ENCODE measurements around the gene PPM1M. TPM values are rescaled to one million over a fixed set of nuclear protein-coding genes. Genes with fewer than 3 reads are reported as not detected.

Gene PPM1M
- total and polyA plus RNA-seq, 2 experiments from 2014 or later, result 6.2 to 10.7 TPM

- TF ChIP-seq EZH2phosphoT487 (IDR thresholded peaks at IDR 0.05; ENCODE audit: low read depth, severe bottlenecking, unreplicated experiment) (no peak), EZH2 (IDR thresholded peaks at IDR 0.05; ENCODE audit: borderline replicate concordance) (no peak), CTCF (IDR thresholded peaks at IDR 0.05; ENCODE audit: poor library complexity) (no peak)
- H3K4me3 ChIP-seq, result no peak overlapping the region
- no peak overlapping the region for H2AFZ ChIP-seq
- 94% methylated on average over 27 of the region's 27 CpGs for WGBS (ENCODE audit: low lambda C conversion rate, missing lambda C conversion rate)
- no peaks in the 10 kb centered on the region for H3K36me3 ChIP-seq (replicated peaks; ENCODE audit: insufficient read depth, low read depth)
- no peaks in the 10 kb centered on the region for H4K20me1 ChIP-seq (ENCODE audit: insufficient read depth, poor library complexity, severe bottlenecking)
- H3K9me2 ChIP-seq (replicated peaks; ENCODE audit: insufficient read depth), result no peaks in the 10 kb centered on the region
- H3K4me2 ChIP-seq, result no peak overlapping the region
- H3K27me3 ChIP-seq, result no peaks in the 10 kb centered on the region
- H3K9me3 ChIP-seq (ENCODE audit: low read depth), result no peaks in the 10 kb centered on the region
- no peak overlapping the region for H3K27ac ChIP-seq
- no peaks in the 10 kb centered on the region for H3K79me2 ChIP-seq
- DNase-seq (ENCODE audit: low spot score), result no peak
- peaks cover 17% of the 10 kb centered on the region for H3K4me1 ChIP-seq (ENCODE audit: insufficient read depth)
These were observed 24.4 kb upstream of the PPM1M start for GRCh38 chr3:52221141-52221562.

- no peak for DNase-seq (ENCODE audit: low spot score)
- no peaks in the 10 kb centered on the region for H3K9me2 ChIP-seq (replicated peaks; ENCODE audit: insufficient read depth)
- no peaks in the 10 kb centered on the region for H3K36me3 ChIP-seq (replicated peaks; ENCODE audit: insufficient read depth, low read depth)
- H4K20me1 ChIP-seq (ENCODE audit: insufficient read depth, poor library complexity, severe bottlenecking), result no peaks in the 10 kb centered on the region
- H3K27me3 ChIP-seq, result no peaks in the 10 kb centered on the region
- no peak overlapping the region for H2AFZ ChIP-seq
- 95% methylated on average over 34 of the region's 34 CpGs for WGBS (ENCODE audit: low lambda C conversion rate, missing lambda C conversion rate)
- H3K79me2 ChIP-seq, result no peaks in the 10 kb centered on the region
- H3K27ac ChIP-seq, result no peak overlapping the region
- no peak overlapping the region for H3K4me2 ChIP-seq
- peaks cover 14% of the 10 kb centered on the region for H3K4me1 ChIP-seq (ENCODE audit: insufficient read depth)
- no peak overlapping the region for H3K4me3 ChIP-seq
- no peak for TF ChIP-seq CTCF (IDR thresholded peaks at IDR 0.05; ENCODE audit: poor library complexity)
- TF ChIP-seq EZH2phosphoT487 (IDR thresholded peaks at IDR 0.05; ENCODE audit: low read depth, severe bottlenecking, unreplicated experiment), result no peak
- no peak for TF ChIP-seq EZH2 (IDR thresholded peaks at IDR 0.05; ENCODE audit: borderline replicate concordance)
- H3K9me3 ChIP-seq (ENCODE audit: low read depth), result no peaks in the 10 kb centered on the region
These were observed 23.8 kb upstream of the PPM1M start for GRCh38 chr3:52221563-52222318.

GRCh38 chr3:52222319-52223221 lies 23.0 kb upstream of the PPM1M start:
- H3K4me1 ChIP-seq (ENCODE audit: insufficient read depth), result peaks cover 11% of the 10 kb centered on the region
- H3K4me2 ChIP-seq, result no peak overlapping the region
- H3K9me3 ChIP-seq (ENCODE audit: low read depth), result no peaks in the 10 kb centered on the region
- no peaks in the 10 kb centered on the region for H3K9me2 ChIP-seq (replicated peaks; ENCODE audit: insufficient read depth)
- H3K27me3 ChIP-seq, result no peaks in the 10 kb centered on the region
- no peaks in the 10 kb centered on the region for H3K36me3 ChIP-seq (replicated peaks; ENCODE audit: insufficient read depth, low read depth)
- H2AFZ ChIP-seq, result no peak overlapping the region
- no peak for DNase-seq (ENCODE audit: low spot score)
- WGBS (ENCODE audit: low lambda C conversion rate, missing lambda C conversion rate), result 96% methylated on average over 41 of the region's 41 CpGs
- H4K20me1 ChIP-seq (ENCODE audit: insufficient read depth, poor library complexity, severe bottlenecking), result no peaks in the 10 kb centered on the region
- TF ChIP-seq EZH2 (IDR thresholded peaks at IDR 0.05; ENCODE audit: borderline replicate concordance) (no peak), EZH2phosphoT487 (IDR thresholded peaks at IDR 0.05; ENCODE audit: low read depth, severe bottlenecking, unreplicated experiment) (no peak), CTCF (IDR thresholded peaks at IDR 0.05; ENCODE audit: poor library complexity) (no peak)
- no peaks in the 10 kb centered on the region for H3K79me2 ChIP-seq
- no peak overlapping the region for H3K27ac ChIP-seq
- H3K4me3 ChIP-seq, result no peak overlapping the region
